Adipocyte (in vitro differentiated cells): ENCODE results near the gene OIP5.
A peak's percentile ranks its signal among the peaks of the same experiment; 100 is the strongest.
"Not testable (repeated sequence)": the region's sequence is repeated elsewhere in the genome, so short reads cannot be mapped to it uniquely, and the experiment has no call there.

ENCODE experiments used
- DNase-seq: peaks from one replicate; pipeline ENCODE4 v3.0.0-alpha.2; 2015; ENCODE audit warnings: low read depth
- H3K27me3 ChIP-seq: replicated peaks from 2 replicates; pipeline ENCODE4 v1.7.0; 2013; ENCODE audit warnings: mild to moderate bottlenecking, low read length, moderate library complexity; ENCODE audit not compliant: control insufficient read depth, insufficient read depth
- H3K36me3 ChIP-seq: 2 replicates; pipeline ENCODE4 v1.7.0; 2013; ENCODE audit warnings: low read length, mild to moderate bottlenecking, moderate library complexity; ENCODE audit not compliant: control insufficient read depth, insufficient read depth, severe bottlenecking
- H3K4me1 ChIP-seq: 2 replicates; pipeline ENCODE4 v1.7.0; 2013; ENCODE audit warnings: mild to moderate bottlenecking, low read length, moderate library complexity; ENCODE audit not compliant: control insufficient read depth, insufficient read depth
- H3K4me3 ChIP-seq: 2 replicates; pipeline ENCODE4 v1.7.0; 2013; ENCODE audit warnings: mild to moderate bottlenecking, low read length, moderate library complexity
- H3K9ac ChIP-seq: 2 replicates; pipeline ENCODE4 v1.7.0; 2013; ENCODE audit warnings: mild to moderate bottlenecking, low read length, moderate library complexity
- H3K9me3 ChIP-seq: 2 replicates; pipeline ENCODE4 v1.7.0; 2013; ENCODE audit warnings: mild to moderate bottlenecking, low read length, moderate library complexity; ENCODE audit not compliant: control insufficient read depth

OIP5 gene

GRCh38 chr15:41334293-41335120 lies 2.1 kb upstream of the OIP5 start:
- Histone ChIP-seq H3K27me3 (no peaks in the 10 kb centered on the region), H3K4me3 (no peak overlapping the region), H3K9me3 (no peaks in the 10 kb centered on the region), H3K9ac (no peak overlapping the region), H3K4me1 (peaks cover 10% of the 10 kb centered on the region), H3K36me3 (no peaks in the 10 kb centered on the region)
- DNase-seq = no peak

GRCh38 chr15:41333026-41333562 lies 703 bp upstream of the OIP5 start:
- peak; percentile 58 for DNase-seq
- Histone ChIP-seq H3K9me3 (no peaks in the 10 kb centered on the region), H3K9ac (peak overlapping the region; percentile 69), H3K4me3 (peak overlapping the region; percentile 97), H3K4me1 (peaks cover 10% of the 10 kb centered on the region), H3K36me3 (no peaks in the 10 kb centered on the region), H3K27me3 (no peaks in the 10 kb centered on the region)

GRCh38 chr15:41331833-41332193 lies 578 bp downstream of the OIP5 start:
- Histone ChIP-seq H3K9ac (peak overlapping the region; percentile 78), H3K27me3 (no peaks in the 10 kb centered on the region), H3K4me1 (peaks cover 10% of the 10 kb centered on the region), H3K4me3 (peak overlapping the region; percentile 97), H3K9me3 (no peaks in the 10 kb centered on the region), H3K36me3 (no peaks in the 10 kb centered on the region)
- DNase-seq = peak; percentile 81

GRCh38 chr15:41331281-41331680 lies 1.1 kb downstream of the OIP5 start:
- no peak overlapping the region for H3K4me3 ChIP-seq
- DNase-seq = no peak
- H3K9ac ChIP-seq = peak overlapping the region; percentile 78
- H3K36me3 ChIP-seq = no peaks in the 10 kb centered on the region
- no peaks in the 10 kb centered on the region for H3K9me3 ChIP-seq
- H3K27me3 ChIP-seq = no peaks in the 10 kb centered on the region
- H3K4me1 ChIP-seq = peaks cover 10% of the 10 kb centered on the region

GRCh38 chr15:41323611-41324010 lies 8.8 kb downstream of the OIP5 start:
- no peak overlapping the region for H3K4me3 ChIP-seq
- no peak for DNase-seq
- H3K27me3 ChIP-seq = no peaks in the 10 kb centered on the region
- no peaks in the 10 kb centered on the region for H3K4me1 ChIP-seq
- no peak overlapping the region for H3K9ac ChIP-seq
- H3K36me3 ChIP-seq = no peaks in the 10 kb centered on the region
- H3K9me3 ChIP-seq = no peaks in the 10 kb centered on the region

GRCh38 chr15:41320805-41321330 lies 11.5 kb downstream of the OIP5 start:
- not testable (repeated sequence) for H3K9me3 ChIP-seq, H3K36me3 ChIP-seq, DNase-seq, H3K9ac ChIP-seq, H3K4me3 ChIP-seq, H3K4me1 ChIP-seq, H3K27me3 ChIP-seq

GRCh38 chr15:41309226-41309905 lies 23.0 kb downstream of the OIP5 start:
- Histone ChIP-seq H3K27me3 (no peaks in the 10 kb centered on the region), H3K4me3 (no peak overlapping the region), H3K36me3 (peaks cover 4% of the 10 kb centered on the region), H3K4me1 (no peaks in the 10 kb centered on the region), H3K9me3 (no peaks in the 10 kb centered on the region), H3K9ac (no peak overlapping the region)
- DNase-seq = no peak

GRCh38 chr15:41307679-41308078 lies 24.7 kb downstream of the OIP5 start:
- H3K9ac ChIP-seq = no peak overlapping the region

GRCh38 chr15:41304149-41304770 lies 28.1 kb downstream of the OIP5 start:
- Histone ChIP-seq H3K27me3 (no peaks in the 10 kb centered on the region), H3K4me3 (no peak overlapping the region), H3K9ac (no peak overlapping the region), H3K36me3 (peaks cover 16% of the 10 kb centered on the region), H3K4me1 (no peaks in the 10 kb centered on the region), H3K9me3 (no peaks in the 10 kb centered on the region)
- DNase-seq = no peak

More at GRCh38 chr15:41307679-41308078, 24.7 kb downstream of the OIP5 start:
- H3K4me3 ChIP-seq = no peak overlapping the region
- peaks cover 4% of the 10 kb centered on the region for H3K36me3 ChIP-seq
- no peaks in the 10 kb centered on the region for H3K9me3 ChIP-seq
- DNase-seq = no peak
- no peaks in the 10 kb centered on the region for H3K27me3 ChIP-seq
- H3K4me1 ChIP-seq = no peaks in the 10 kb centered on the region

GRCh38 chr15:41301587-41301986 lies 30.8 kb downstream of the OIP5 start:
- no peak overlapping the region for H3K9ac ChIP-seq
- no peaks in the 10 kb centered on the region for H3K27me3 ChIP-seq
- no peak for DNase-seq
- no peaks in the 10 kb centered on the region for H3K4me1 ChIP-seq
- H3K36me3 ChIP-seq = peaks cover 38% of the 10 kb centered on the region
- H3K4me3 ChIP-seq = no peak overlapping the region
- H3K9me3 ChIP-seq = no peaks in the 10 kb centered on the region

- not testable (repeated sequence) for H3K27me3 ChIP-seq, H3K9me3 ChIP-seq, DNase-seq, H3K9ac ChIP-seq, H3K4me3 ChIP-seq, H3K4me1 ChIP-seq
- peaks cover 41% of the 10 kb centered on the region for H3K36me3 ChIP-seq
Measured at GRCh38 chr15:41301139-41301538, 31.3 kb downstream of the OIP5 start.
